K562 (cell line): ENCODE data around the gene TSPOAP1. TPM values are rescaled to one million over a fixed set of nuclear protein-coding genes. Genes with fewer than 3 reads are reported as not detected.

Source experiments
- ATAC-seq: fragments of 200-7000 bp; cut with Tn5 transposase; 3 replicates; pipeline ENCODE4 v1.9.1; 2020; ENCODE audit warnings: moderate library complexity
- BruUV-seq: library from RNA; stranded (reverse); fragments of 400-500 nt; replicated peaks from 2 replicates; lab custom pipeline; 2021; lab: Mats Ljungman, UMichigan
- CTCF ChIA-PET: fragments of 300-600 bp; formaldehyde crosslinking; extraction: SDS; loops from one replicate; lab custom pipeline; 2021; ENCODE audit warnings: low intra/inter-chr PET ratio; lab: Yijun Ruan, JAX
- POLR2A ChIA-PET: fragments of 300-600, 350-650 bp; sonication (Branson Sonifier 250); formaldehyde crosslinking; extraction: SDS; loops from one replicate; lab custom pipeline; 2021; ENCODE audit warnings: antibody characterized with exemption, inconsistent platforms; lab: Yijun Ruan, JAX
- DNase-seq, 4 experiments: peaks; one replicate each; pipeline versions ENCODE4 v3.0.0 to v3.0.0-alpha.2; 2011 to 2018; ENCODE audit warnings: low spot score in 3 of 4, mixed read lengths in 3 of 4; ENCODE audit errors: extremely low read depth in 1 of 4
- FAIRE-seq: peaks from 2 replicates; lab custom pipeline; 2011; peaks lifted over from hg19 to GRCh38; lab: Jason Lieb, UNC
- H2AFZ ChIP-seq: 2 replicates; pipeline ENCODE4 v1.6.0; 2011; ENCODE audit warnings: low read depth, low read length, control low read depth, inconsistent platforms
- H3K27ac ChIP-seq: fragments of 200-600 bp; 3 replicates; pipeline ENCODE4 v1.8.0; 2011; ENCODE audit warnings: low read depth, mild to moderate bottlenecking, control low read depth, inconsistent platforms, low read length, moderate library complexity, mixed read lengths; ENCODE audit errors: extremely low read depth
- H3K27me3 ChIP-seq, 2 experiments: fragments of 300-600 bp in 1 of 2; 2 replicates in 1 of 2; 3 replicates in 1 of 2; pipeline versions ENCODE4 v1.6.0 to v1.8.0; 2011; ENCODE audit warnings: inconsistent platforms in 2 of 2, low read length in 2 of 2, mild to moderate bottlenecking in 1 of 2, mixed read lengths in 1 of 2, moderate library complexity in 1 of 2; ENCODE audit not compliant: control insufficient read depth in 2 of 2, insufficient read depth in 2 of 2
- H3K36me3 ChIP-seq: fragments of 300-600 bp; 3 replicates; pipeline ENCODE4 v1.8.0; 2011; ENCODE audit warnings: mild to moderate bottlenecking, low read length, inconsistent platforms; ENCODE audit not compliant: control insufficient read depth, insufficient read depth
- H3K4me1 ChIP-seq, 2 experiments: fragments of 200-600 bp in 1 of 2; replicated peaks in 1 of 2; 2 replicates in 1 of 2; 3 replicates in 1 of 2; pipeline versions ENCODE4 v1.5.1 to v1.8.0; 2011; ENCODE audit warnings: inconsistent platforms in 2 of 2, low read length in 2 of 2, mild to moderate bottlenecking in 1 of 2, mixed read lengths in 1 of 2, moderate library complexity in 1 of 2; ENCODE audit not compliant: control insufficient read depth in 2 of 2, insufficient read depth in 2 of 2
- H3K4me2 ChIP-seq: 2 replicates; pipeline ENCODE4 v1.6.1; 2011; ENCODE audit warnings: low read length, control low read depth, inconsistent platforms, mixed read lengths; ENCODE audit not compliant: insufficient read depth
- H3K4me3 ChIP-seq: fragments of 200-600 bp; sonication (generic), shearing (Covaris generic); 2 replicates; pipeline ENCODE4 v1.5.1; 2016; ENCODE audit warnings: control low read depth, inconsistent platforms
- H3K79me2 ChIP-seq: fragments of 200-600 bp; 3 replicates; pipeline ENCODE4 v1.8.0; 2011; ENCODE audit warnings: low read length, inconsistent platforms; ENCODE audit not compliant: control insufficient read depth, insufficient read depth
- H3K9ac ChIP-seq, 2 experiments: 2 replicates each; pipeline versions ENCODE4 v1.6.0 to v1.6.1; 2011; ENCODE audit warnings: low read depth in 2 of 2, low read length in 2 of 2, control low read depth in 1 of 2, inconsistent platforms in 1 of 2, mild to moderate bottlenecking in 1 of 2, mixed read lengths in 1 of 2; ENCODE audit not compliant: insufficient read depth in 1 of 2
- H3K9me1 ChIP-seq: one replicate; pipeline ENCODE4 v1.6.0; 2011; ENCODE audit warnings: inconsistent platforms, mild to moderate bottlenecking, low read length, moderate library complexity; ENCODE audit not compliant: control insufficient read depth, insufficient read depth
- H3K9me3 ChIP-seq: replicated peaks from 2 replicates; pipeline ENCODE4 v1.5.1; 2011; ENCODE audit warnings: low read depth, low read length, inconsistent platforms; ENCODE audit not compliant: control insufficient read depth, insufficient read depth
- H4K20me1 ChIP-seq: replicated peaks from 2 replicates; pipeline ENCODE4 v1.6.1; 2011; ENCODE audit warnings: low read length, inconsistent platforms, mixed read lengths; ENCODE audit not compliant: control insufficient read depth, insufficient read depth
- MYNN ChIP-seq, 2 experiments: sonication (generic); formaldehyde crosslinking in 1 of 2; IDR thresholded peaks; 2 replicates each; pipeline versions ENCODE4 v1.5.0 to v1.6.1; 2016 to 2020; ENCODE audit warnings: antibody characterized with exemption in 1 of 2, missing genetic modification reagents in 1 of 2
- NONO ChIP-seq, 2 experiments: fragments of 200-400 bp in 1 of 2; fragments of 450-650 bp in 1 of 2; formaldehyde crosslinking in 1 of 2; IDR thresholded peaks; 2 replicates each; pipeline ENCODE4 v1.6.1; 2017; ENCODE audit warnings: low read depth in 2 of 2, mild to moderate bottlenecking in 2 of 2, moderate library complexity in 2 of 2, low read length in 1 of 2
- NR2F6 ChIP-seq: fragments of 450-650 bp; formaldehyde crosslinking; IDR thresholded peaks from 2 replicates; pipeline ENCODE4 v1.4.0; 2020; ENCODE audit warnings: mild to moderate bottlenecking
- WGBS: fragments of 100-300 bp; shearing (Covaris generic); methylation state at CpG from one replicate; pipeline ENCODE4 v1.1.6; 2016; ENCODE audit warnings: low coverage, mixed read lengths; ENCODE audit not compliant: insufficient coverage; ENCODE audit errors: missing lambda C conversion rate; 5-methylcytosine and 5-hydroxymethylcytosine counted together
- in situ Hi-C: fragments of 300-500 bp; cut with MboI; formaldehyde crosslinking; loops from 4 replicates; pipeline ENCODE4 v1.15.0; 2018; ENCODE audit warnings: inconsistent platforms, mixed read lengths
- intact Hi-C: fragments of 100-400 bp; cut with micrococcal nuclease; formaldehyde crosslinking; loops from 2 replicates; pipeline ENCODE4 v1.14.2; 2022
- polyA plus RNA-seq, 8 experiments: library from polyadenylated mRNA; depleted of rRNA in 4 of 8; stranded (reverse) in 5 of 8; unstranded in 3 of 8; fragments of >200 nt; fragmentation: Nextera tagmentation in 2 of 8; fragmentation: Illumina TruSeq in 1 of 8; extraction: Ambion mirVana in 2 of 8; extraction: Trizol in 1 of 8; gene quantifications; 2 replicates each; pipeline versions ENCODE4 v1.2.1 to v1.2.3, GENCODE V29; 2011 to 2014; ENCODE audit warnings: inconsistent platforms in 1 of 8, missing spikeins in 1 of 8
- total RNA-seq, 7 experiments: library from RNA; depleted of rRNA in 6 of 7; stranded (reverse); fragments of >200 nt in 6 of 7; fragmentation: Illumina TruSeq in 2 of 7; extraction: Trizol in 2 of 7; gene quantifications; 2 replicates each; pipeline versions ENCODE4 v1.2.1 to v1.2.3, GENCODE V29; 2011 to 2021; ENCODE audit warnings: low replicate concordance in 1 of 7

TSPOAP1 gene
- total and polyA plus RNA-seq, 9 of the 15 experiments (the other 6 are each of a cell fraction or from before 2014, with no cell fraction given), result 0.87 to 3.9 (median 1.8) TPM; not detected in 2

DNA sequence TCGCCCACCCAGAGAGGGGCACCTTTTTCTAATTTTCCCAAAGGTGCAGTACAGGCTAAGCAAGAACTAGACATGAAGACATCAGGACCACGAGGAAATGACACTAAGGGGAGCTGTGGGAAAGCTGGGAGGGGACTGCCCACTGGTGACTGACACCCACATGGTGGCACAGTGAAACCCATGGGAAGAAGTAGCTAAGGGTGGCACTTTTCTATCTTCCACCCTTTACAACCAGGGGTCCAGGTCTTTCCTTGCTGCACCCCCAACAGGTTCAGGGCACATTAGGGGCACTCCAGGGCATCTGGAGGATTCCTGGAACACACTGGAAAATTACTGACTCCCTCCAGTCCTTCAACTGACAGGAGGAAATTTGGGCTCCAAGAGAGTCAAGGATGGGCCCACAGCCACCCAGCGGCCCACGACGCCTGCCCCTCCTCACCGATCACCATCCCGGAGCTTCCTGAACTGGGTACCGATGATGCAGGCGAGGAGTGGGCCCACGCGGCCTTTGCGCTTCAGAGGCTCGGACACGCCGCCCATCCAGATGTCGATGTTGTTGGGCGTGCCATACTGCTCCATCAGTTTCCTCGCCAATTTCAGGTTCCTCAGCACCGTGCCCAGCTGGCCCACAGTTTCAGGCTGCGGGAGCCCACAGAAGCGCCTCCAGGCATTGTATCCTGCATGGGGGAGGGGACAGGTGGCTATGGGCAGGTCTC is 57.2 kb downstream of the TSPOAP1 start:
- ChIA-PET POLR2A (interaction anchor here (0.6 to 0.8 kb wide), 2 partner anchors 13 to 1312 kb away, joined by 3 read pairs; no protein-coding TSS in a partner anchor), CTCF (no interaction called here)
- Histone ChIP-seq H3K9me1 (no peaks in the 10 kb centered on the region), H3K36me3 (no peaks in the 10 kb centered on the region), H3K27me3 (peaks cover 26 to 83% of the 10 kb centered on the region in 2 experiments; a peak in 4 of 5 replicates), H3K27ac (no peak overlapping the region), H3K4me2 (no peak overlapping the region), H4K20me1 (peaks cover 5% of the 10 kb centered on the region), H3K4me1 (peaks cover 5 to 6% of the 10 kb centered on the region in 2 experiments; a peak in 3 of 5 replicates), H3K79me2 (no peaks in the 10 kb centered on the region), H3K9ac (peak overlapping the region in 1 of 2 experiments; percentile 4; a peak in 1 of 4 replicates), H2AFZ (no peak overlapping the region), H3K4me3 (no peak overlapping the region), H3K9me3 (no peaks in the 10 kb centered on the region)
- ATAC-seq, result no peak
- TF ChIP-seq NONO (IDR thresholded peaks at IDR 0.05; ENCODE audit: low read depth in 2 of 2, low read length in 1 of 2), result no peak
- no peak for TF ChIP-seq NR2F6 (CRISPR knock-in tag)
- no peak for TF ChIP-seq MYNN (IDR thresholded peaks at IDR 0.05)
- TF ChIP-seq MYNN (CRISPR knock-in tag; IDR thresholded peaks at IDR 0.05), result no peak
- WGBS, result 14% methylated on average over 19 of the region's 21 CpGs
- in situ Hi-C loops (no loop called here), intact Hi-C loops (no loop called here)
- no peak for DNase-seq
- no peak for FAIRE-seq
- no TSS peak for BruUV-seq
